Activated CD8-positive, alpha-beta memory T cell treated with anti-CD3 and anti-CD28 coated beads for 24 hours (primary cell): ENCODE results near the gene VAV2.

ENCODE experiments used
- DNase-seq: peaks from one replicate; pipeline ENCODE4 v3.0.0-alpha.2; 2020

VAV2 gene

GRCh38 chr9:133950629-133951111 lies 41.5 kb downstream of the VAV2 start:
- no peak for DNase-seq

GRCh38 chr9:133950192-133950591 lies 41.9 kb downstream of the VAV2 start:
- no peak for DNase-seq

GRCh38 chr9:133949486-133950061 lies 42.5 kb downstream of the VAV2 start:
- DNase-seq = no peak

- no peak for DNase-seq
Measured at GRCh38 chr9:133948561-133949485, 43.3 kb downstream of the VAV2 start.

GRCh38 chr9:133948131-133948530 lies 44.0 kb downstream of the VAV2 start:
- DNase-seq = no peak

- DNase-seq = no peak
Measured at GRCh38 chr9:133946840-133947486, 45.2 kb downstream of the VAV2 start.

- no peak for DNase-seq
Measured at GRCh38 chr9:133945977-133946753, 46.0 kb downstream of the VAV2 start.

- DNase-seq = no peak
Measured at GRCh38 chr9:133945314-133945975, 46.7 kb downstream of the VAV2 start.

- no peak for DNase-seq
Measured at GRCh38 chr9:133944746-133945135, 47.4 kb downstream of the VAV2 start.

GRCh38 chr9:133943781-133944745 lies 48.1 kb downstream of the VAV2 start:
- DNase-seq = no peak

GRCh38 chr9:133943036-133943780 lies 48.9 kb downstream of the VAV2 start:
- DNase-seq = no peak

GRCh38 chr9:133942206-133942975 lies 49.7 kb downstream of the VAV2 start:
- DNase-seq = no peak

GRCh38 chr9:133939845-133940244 lies 52.3 kb downstream of the VAV2 start:
- no peak for DNase-seq

GRCh38 chr9:133939171-133939785 lies 52.8 kb downstream of the VAV2 start:
- DNase-seq = no peak

GRCh38 chr9:133938753-133939152 lies 53.4 kb downstream of the VAV2 start:
- DNase-seq = no peak

GRCh38 chr9:133938086-133938485 lies 54.0 kb downstream of the VAV2 start:
- no peak for DNase-seq

- DNase-seq = no peak
Measured at GRCh38 chr9:133937120-133937519, 55.0 kb downstream of the VAV2 start.

- DNase-seq = no peak
Measured at GRCh38 chr9:133935328-133936005, 56.7 kb downstream of the VAV2 start.
